Esophagus squamous epithelium (tissue), 4 donors: ENCODE data around the gene RAVER2.

Source experiments
- POLR2A ChIP-seq, 4 donors: fragments of 450-650 bp; IDR thresholded peaks; one replicate each; pipeline ENCODE4 v1.6.1; 2017; ENCODE audit warnings: antibody characterized with exemption in 4 of 4, mild to moderate bottlenecking in 4 of 4, moderate library complexity in 3 of 4
- TF ChIP-seq, protein P1 (sequence below), 6 experiments: fragments of 450-650 bp in 4 of 6; fragments of 200-600 bp in 2 of 6; sonication (generic) in 2 of 6; IDR thresholded peaks; one replicate each; pipeline ENCODE4 v1.5.1; 2016 to 2019; ENCODE audit warnings: antibody characterized with exemption in 6 of 6, mild to moderate bottlenecking in 4 of 6, moderate library complexity in 4 of 6

GRCh38 chr1:64861611-64862010 is 116.7 kb downstream of the RAVER2 start:
- TF ChIP-seq, protein P1, sequence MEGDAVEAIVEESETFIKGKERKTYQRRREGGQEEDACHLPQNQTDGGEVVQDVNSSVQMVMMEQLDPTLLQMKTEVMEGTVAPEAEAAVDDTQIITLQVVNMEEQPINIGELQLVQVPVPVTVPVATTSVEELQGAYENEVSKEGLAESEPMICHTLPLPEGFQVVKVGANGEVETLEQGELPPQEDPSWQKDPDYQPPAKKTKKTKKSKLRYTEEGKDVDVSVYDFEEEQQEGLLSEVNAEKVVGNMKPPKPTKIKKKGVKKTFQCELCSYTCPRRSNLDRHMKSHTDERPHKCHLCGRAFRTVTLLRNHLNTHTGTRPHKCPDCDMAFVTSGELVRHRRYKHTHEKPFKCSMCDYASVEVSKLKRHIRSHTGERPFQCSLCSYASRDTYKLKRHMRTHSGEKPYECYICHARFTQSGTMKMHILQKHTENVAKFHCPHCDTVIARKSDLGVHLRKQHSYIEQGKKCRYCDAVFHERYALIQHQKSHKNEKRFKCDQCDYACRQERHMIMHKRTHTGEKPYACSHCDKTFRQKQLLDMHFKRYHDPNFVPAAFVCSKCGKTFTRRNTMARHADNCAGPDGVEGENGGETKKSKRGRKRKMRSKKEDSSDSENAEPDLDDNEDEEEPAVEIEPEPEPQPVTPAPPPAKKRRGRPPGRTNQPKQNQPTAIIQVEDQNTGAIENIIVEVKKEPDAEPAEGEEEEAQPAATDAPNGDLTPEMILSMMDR (IDR thresholded peaks at IDR 0.05), result no peak
- TF ChIP-seq POLR2A (IDR thresholded peaks at IDR 0.05), result no peak
